ENCODE results near the gene IGFBP7. TPM values are rescaled to one million over a fixed set of nuclear protein-coding genes. Genes with fewer than 3 reads are reported as not detected.

Gene IGFBP7
- total RNA-seq, 1 donor from 2014 or later = 3,484 TPM

DNA sequence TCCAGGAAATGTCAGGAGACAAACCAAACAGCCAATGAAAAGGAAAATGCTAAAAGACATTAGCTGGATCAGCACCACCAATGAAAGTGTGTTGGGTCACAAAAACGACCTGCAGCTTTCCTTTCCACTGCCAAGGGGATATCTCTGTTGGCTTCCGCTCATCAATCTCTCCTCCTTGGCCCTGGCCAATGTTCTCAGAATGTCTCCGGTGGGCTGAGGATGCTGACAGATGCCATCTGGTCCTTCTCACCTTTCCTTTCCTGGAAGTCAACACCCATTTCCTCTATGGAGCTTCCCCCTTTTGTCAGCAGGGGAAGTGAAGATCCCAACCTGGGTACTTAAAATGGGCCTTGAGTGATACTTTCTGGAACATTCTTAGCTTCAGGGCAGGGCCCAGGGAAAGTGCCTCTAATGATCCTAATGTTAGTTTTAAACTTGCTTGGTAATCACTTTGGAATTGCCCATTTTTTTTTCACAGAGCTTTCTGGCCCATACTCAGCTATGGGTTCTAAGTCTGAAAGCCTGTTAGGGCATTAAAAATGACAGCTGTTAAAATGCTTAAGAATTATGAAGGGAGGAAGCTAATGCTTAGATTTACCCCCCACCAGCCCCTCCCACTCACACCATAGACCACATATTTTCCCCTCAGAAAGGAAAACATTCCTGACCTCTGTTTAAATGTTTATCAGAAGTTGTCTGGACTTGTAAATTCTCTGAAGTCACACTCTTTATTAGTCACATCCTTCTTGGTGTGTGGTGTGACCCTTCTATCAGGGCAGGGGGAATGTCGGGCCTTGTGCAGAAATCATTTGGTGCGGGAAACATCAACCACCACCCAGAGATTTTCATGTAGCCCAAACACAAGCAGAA is 29.2 kb downstream of the IGFBP7 start:
- Mint-ChIP-seq H3K4me1 (ENCODE audit: unreplicated experiment) (peaks cover 95% of the 10 kb centered on the region), H3K4me3 (ENCODE audit: unreplicated experiment) (peak overlapping the region; percentile 48), H3K36me3 (ENCODE audit: unreplicated experiment) (peaks cover 55% of the 10 kb centered on the region)

DNA sequence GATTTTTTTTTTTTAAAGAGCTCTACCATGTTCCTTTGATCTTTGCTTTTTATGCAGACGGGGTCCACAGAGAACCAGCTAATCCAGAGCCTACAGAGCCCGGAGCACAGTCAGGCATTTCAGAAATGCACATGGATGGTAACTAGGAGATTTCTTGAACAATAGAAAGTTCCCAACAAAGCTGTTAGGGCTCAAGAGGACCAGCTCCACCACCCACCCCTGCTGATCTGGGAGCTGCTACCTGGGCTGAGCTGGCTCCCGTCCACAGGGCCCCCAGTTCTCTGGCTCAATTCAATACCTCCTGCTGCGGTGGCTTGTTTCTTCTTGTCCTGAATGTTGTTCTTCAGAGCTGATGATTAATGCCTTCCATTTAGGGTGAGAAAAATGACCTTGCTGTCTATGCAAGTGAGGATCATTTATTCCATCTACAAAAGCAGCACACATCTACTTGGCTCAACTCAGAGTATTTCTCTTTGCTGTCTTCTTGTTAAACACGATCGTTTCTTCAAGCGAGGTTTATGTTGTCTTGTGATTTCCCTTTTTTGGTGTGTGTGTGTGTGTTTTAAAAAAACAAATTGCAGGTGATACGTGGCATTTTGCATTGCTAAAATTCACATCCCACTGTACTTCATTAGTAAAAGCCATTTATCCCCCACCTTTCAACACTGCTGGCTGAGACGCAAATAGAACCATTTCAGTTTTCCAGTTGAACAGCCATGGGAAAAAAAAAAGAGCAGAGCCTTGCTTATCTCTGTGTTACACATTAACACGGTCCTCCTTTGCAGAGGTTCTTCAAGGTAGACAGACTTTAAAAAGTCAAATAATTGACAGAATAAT is 31.3 kb downstream of the IGFBP7 start:
- Mint-ChIP-seq H3K4me3 (ENCODE audit: unreplicated experiment) (peak overlapping the region; percentile 41), H3K4me1 (ENCODE audit: unreplicated experiment) (peaks cover 97% of the 10 kb centered on the region), H3K27me3 (ENCODE audit: unreplicated experiment) (no peaks in the 10 kb centered on the region), H3K27ac (ENCODE audit: unreplicated experiment) (peak overlapping the region; percentile 92), H3K9me3 (ENCODE audit: unreplicated experiment) (no peaks in the 10 kb centered on the region), H3K36me3 (ENCODE audit: unreplicated experiment) (peaks cover 46% of the 10 kb centered on the region)
- TF ChIP-seq, protein P1, sequence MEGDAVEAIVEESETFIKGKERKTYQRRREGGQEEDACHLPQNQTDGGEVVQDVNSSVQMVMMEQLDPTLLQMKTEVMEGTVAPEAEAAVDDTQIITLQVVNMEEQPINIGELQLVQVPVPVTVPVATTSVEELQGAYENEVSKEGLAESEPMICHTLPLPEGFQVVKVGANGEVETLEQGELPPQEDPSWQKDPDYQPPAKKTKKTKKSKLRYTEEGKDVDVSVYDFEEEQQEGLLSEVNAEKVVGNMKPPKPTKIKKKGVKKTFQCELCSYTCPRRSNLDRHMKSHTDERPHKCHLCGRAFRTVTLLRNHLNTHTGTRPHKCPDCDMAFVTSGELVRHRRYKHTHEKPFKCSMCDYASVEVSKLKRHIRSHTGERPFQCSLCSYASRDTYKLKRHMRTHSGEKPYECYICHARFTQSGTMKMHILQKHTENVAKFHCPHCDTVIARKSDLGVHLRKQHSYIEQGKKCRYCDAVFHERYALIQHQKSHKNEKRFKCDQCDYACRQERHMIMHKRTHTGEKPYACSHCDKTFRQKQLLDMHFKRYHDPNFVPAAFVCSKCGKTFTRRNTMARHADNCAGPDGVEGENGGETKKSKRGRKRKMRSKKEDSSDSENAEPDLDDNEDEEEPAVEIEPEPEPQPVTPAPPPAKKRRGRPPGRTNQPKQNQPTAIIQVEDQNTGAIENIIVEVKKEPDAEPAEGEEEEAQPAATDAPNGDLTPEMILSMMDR (IDR thresholded peaks at IDR 0.05) = no peak
- DNase-seq (ENCODE audit: extremely low spot score, unreplicated experiment) = no peak

More for the DNA sequence above, 29.2 kb downstream of the IGFBP7 start:
- DNase-seq (ENCODE audit: extremely low spot score, unreplicated experiment) = no peak
- Mint-ChIP-seq H3K27me3 (ENCODE audit: unreplicated experiment) (no peaks in the 10 kb centered on the region), H3K9me3 (ENCODE audit: unreplicated experiment) (no peaks in the 10 kb centered on the region), H3K27ac (ENCODE audit: unreplicated experiment) (peak overlapping the region; percentile 92)
- TF ChIP-seq, protein P1 (IDR thresholded peaks at IDR 0.05) = no peak

DNA sequence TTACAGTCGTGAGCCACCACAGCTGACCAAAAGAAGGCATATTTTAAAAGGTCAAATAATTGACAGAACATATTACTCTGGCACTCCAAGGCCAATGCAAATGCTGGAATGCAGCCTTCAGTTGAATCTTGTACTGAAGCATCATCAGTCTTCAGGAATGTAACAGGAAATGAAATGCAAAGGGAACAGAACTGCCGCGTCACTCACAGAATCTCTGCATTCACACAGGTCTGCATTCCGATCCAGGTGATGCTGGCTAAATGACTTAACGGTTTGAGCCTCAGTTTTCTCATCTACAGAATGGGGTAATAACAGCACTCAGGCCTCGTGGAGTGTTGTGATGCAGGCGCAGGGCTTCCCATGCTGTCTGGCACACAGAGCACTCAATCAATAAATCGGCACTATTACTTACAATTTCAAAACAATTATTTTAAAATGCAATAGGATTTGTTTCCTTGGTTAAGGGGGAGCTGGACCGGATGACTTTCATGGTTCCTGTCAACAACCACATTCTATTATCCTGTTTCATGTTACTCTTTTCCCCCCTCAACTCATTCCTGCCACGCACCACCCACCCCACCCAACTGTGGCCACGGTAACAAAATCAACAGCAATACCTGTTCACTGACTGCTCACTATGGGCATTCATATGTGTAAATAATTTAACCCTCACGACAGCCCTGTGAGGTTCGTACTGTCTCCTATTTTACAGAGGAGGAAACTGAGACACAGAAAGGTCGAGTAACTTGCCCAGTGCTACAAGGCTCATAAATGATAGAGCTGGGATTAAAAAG is 32.4 kb downstream of the IGFBP7 start:
- TF ChIP-seq, protein P1 (IDR thresholded peaks at IDR 0.05) = no peak
- no peaks in the 10 kb centered on the region for H3K9me3 Mint-ChIP-seq (ENCODE audit: unreplicated experiment)
- H3K27me3 Mint-ChIP-seq (ENCODE audit: unreplicated experiment) = no peaks in the 10 kb centered on the region
- no peak overlapping the region for H3K4me3 Mint-ChIP-seq (ENCODE audit: unreplicated experiment)
- peaks cover 53% of the 10 kb centered on the region for H3K36me3 Mint-ChIP-seq (ENCODE audit: unreplicated experiment)
- H3K27ac Mint-ChIP-seq (ENCODE audit: unreplicated experiment) = peak overlapping the region; percentile 92
- no peak for DNase-seq (ENCODE audit: extremely low spot score, unreplicated experiment)
- peaks cover 96% of the 10 kb centered on the region for H3K4me1 Mint-ChIP-seq (ENCODE audit: unreplicated experiment)

DNA sequence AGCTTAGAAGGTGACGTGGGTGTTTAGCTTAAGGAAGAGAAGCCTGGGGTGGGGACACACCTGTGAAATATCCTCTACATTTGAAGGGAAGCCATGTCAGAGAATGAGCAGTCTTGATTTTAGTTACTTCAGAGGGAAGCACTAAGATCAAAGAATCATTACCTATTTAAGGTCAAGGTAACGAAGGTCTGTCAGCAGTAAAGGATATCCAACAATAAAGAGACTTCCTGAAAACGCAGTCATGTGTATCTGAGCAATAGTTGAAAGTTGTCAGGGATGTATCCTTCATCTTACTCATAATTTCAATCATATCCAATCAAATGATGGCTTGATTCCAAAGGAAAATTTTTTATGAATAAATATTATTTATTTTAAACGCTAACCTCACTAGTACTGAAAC is 33.5 kb downstream of the IGFBP7 start:
- peaks cover 54% of the 10 kb centered on the region for H3K36me3 Mint-ChIP-seq (ENCODE audit: unreplicated experiment)
- no peak overlapping the region for H3K4me3 Mint-ChIP-seq (ENCODE audit: unreplicated experiment)
- H3K27me3 Mint-ChIP-seq (ENCODE audit: unreplicated experiment) = no peaks in the 10 kb centered on the region
- no peak for DNase-seq (ENCODE audit: extremely low spot score, unreplicated experiment)
- TF ChIP-seq, protein P1 (IDR thresholded peaks at IDR 0.05) = no peak
- no peaks in the 10 kb centered on the region for H3K9me3 Mint-ChIP-seq (ENCODE audit: unreplicated experiment)
- peaks cover 95% of the 10 kb centered on the region for H3K4me1 Mint-ChIP-seq (ENCODE audit: unreplicated experiment)
- peak overlapping the region; percentile 92 for H3K27ac Mint-ChIP-seq (ENCODE audit: unreplicated experiment)

All from osteocyte (in vitro differentiated cells).